ENCODE results near the gene CACYBP. TPM values are rescaled to one million over a fixed set of nuclear protein-coding genes. Genes with fewer than 3 reads are reported as not detected.
"Not testable (repeated sequence)": the region's sequence is repeated elsewhere in the genome, so short reads cannot be mapped to it uniquely, and the experiment has no call there.

The CACYBP gene
- total RNA-seq, 1 experiment from 2014 or later: 137 TPM

GRCh38 chr1:175043824-175044223 lies 44.1 kb downstream of the CACYBP start:
- in situ Hi-C loops (cut with HindIII; ENCODE audit: low pct_unique_long_range_greater_than_20kb, low sequenced_read_pairs): no loop called here
- POLR2A ChIA-PET: no interaction called here
- no TSS peak for BruUV-seq (replicated peaks)

GRCh38 chr1:175044591-175044990 lies 44.8 kb downstream of the CACYBP start:
- in situ Hi-C loops (cut with HindIII; ENCODE audit: low pct_unique_long_range_greater_than_20kb, low sequenced_read_pairs); ATAC-seq; H3K9me3 ChIP-seq (ENCODE audit: control insufficient read depth, insufficient read depth, low read depth, low read length); H3K36me3 ChIP-seq (ENCODE audit: control insufficient read depth, insufficient read depth, low read length); intact Hi-C loops (cut with micrococcal nuclease; ENCODE audit: unreplicated experiment); DNase-seq (ENCODE audit: low read depth, low spot score); BruUV-seq (replicated peaks); H3K4me1 ChIP-seq (ENCODE audit: control insufficient read depth, insufficient read depth, low read length); H3K27ac ChIP-seq (ENCODE audit: low read length); H3K4me3 ChIP-seq (ENCODE audit: low read depth in 2 of 2, low read length in 2 of 2); CTCF ChIA-PET; POLR2A ChIA-PET: not testable (repeated sequence)
- peaks cover 10% of the 10 kb centered on the region for H3K27me3 ChIP-seq (ENCODE audit: control insufficient read depth, insufficient read depth, low read length)

More at GRCh38 chr1:175043824-175044223, 44.1 kb downstream of the CACYBP start:
- H3K4me3 ChIP-seq (ENCODE audit: low read depth in 2 of 2, low read length in 2 of 2): no peak overlapping the region
- no peak for ATAC-seq
- CTCF ChIA-PET: no interaction called here
- TF ChIP-seq POLR2AphosphoS5 (IDR thresholded peaks at IDR 0.05; ENCODE audit: low read depth, low read length): no peak
- TF ChIP-seq REST (IDR thresholded peaks at IDR 0.05; ENCODE audit: insufficient read depth in 1 of 2, low read depth in 2 of 2, low read length in 1 of 2): no peak
- no peak for TF ChIP-seq CTCF (IDR thresholded peaks at IDR 0.05)
- no peak for TF ChIP-seq TCF7L2 (IDR thresholded peaks at IDR 0.05; ENCODE audit: low read depth, low read length)
- no peak for TF ChIP-seq SIN3A (IDR thresholded peaks at IDR 0.05; ENCODE audit: borderline replicate concordance, insufficient read depth, low read depth, low read length)
- no peak overlapping the region for H3K27ac ChIP-seq (ENCODE audit: low read length)
- H3K36me3 ChIP-seq (ENCODE audit: control insufficient read depth, insufficient read depth, low read length): no peaks in the 10 kb centered on the region
- H3K27me3 ChIP-seq (ENCODE audit: control insufficient read depth, insufficient read depth, low read length): peaks cover 8% of the 10 kb centered on the region
- intact Hi-C loops (cut with micrococcal nuclease; ENCODE audit: unreplicated experiment): no loop called here
- no peaks in the 10 kb centered on the region for H3K4me1 ChIP-seq (ENCODE audit: control insufficient read depth, insufficient read depth, low read length)
- no peak for DNase-seq (ENCODE audit: low read depth, low spot score)
- H3K9me3 ChIP-seq (ENCODE audit: control insufficient read depth, insufficient read depth, low read depth, low read length): no peaks in the 10 kb centered on the region

GRCh38 chr1:175045097-175045496 lies 45.4 kb downstream of the CACYBP start:
- POLR2A ChIA-PET: no interaction called here
- ATAC-seq (no peak), DNase-seq (ENCODE audit: low read depth, low spot score) (no peak)
- H3K4me1 ChIP-seq (ENCODE audit: control insufficient read depth, insufficient read depth, low read length): no peaks in the 10 kb centered on the region
- in situ Hi-C loops (cut with HindIII; ENCODE audit: low pct_unique_long_range_greater_than_20kb, low sequenced_read_pairs): no loop called here
- CTCF ChIA-PET: no interaction called here
- H3K36me3 ChIP-seq (ENCODE audit: control insufficient read depth, insufficient read depth, low read length): no peaks in the 10 kb centered on the region
- H3K27ac ChIP-seq (ENCODE audit: low read length): no peak overlapping the region
- no TSS peak for BruUV-seq (replicated peaks)
- peaks cover 11% of the 10 kb centered on the region for H3K27me3 ChIP-seq (ENCODE audit: control insufficient read depth, insufficient read depth, low read length)
- no peak overlapping the region for H3K4me3 ChIP-seq (ENCODE audit: low read depth in 2 of 2, low read length in 2 of 2)
- TF ChIP-seq POLR2AphosphoS5 (IDR thresholded peaks at IDR 0.05; ENCODE audit: low read depth, low read length) (no peak), TCF7L2 (IDR thresholded peaks at IDR 0.05; ENCODE audit: low read depth, low read length) (no peak), CTCF (IDR thresholded peaks at IDR 0.05) (no peak), REST (IDR thresholded peaks at IDR 0.05; ENCODE audit: insufficient read depth in 1 of 2, low read depth in 2 of 2, low read length in 1 of 2) (no peak), SIN3A (IDR thresholded peaks at IDR 0.05; ENCODE audit: borderline replicate concordance, insufficient read depth, low read depth, low read length) (no peak)
- H3K9me3 ChIP-seq (ENCODE audit: control insufficient read depth, insufficient read depth, low read depth, low read length): no peaks in the 10 kb centered on the region
- intact Hi-C loops (cut with micrococcal nuclease; ENCODE audit: unreplicated experiment): no loop called here

All from Panc1 (cell line).